ENCODE measurements around the gene GNAI1.

GRCh38 chr7:80172387-80172786 lies 37.8 kb downstream of the GNAI1 start:
- TF ChIP-seq JUN (CRISPR knock-in tag; IDR thresholded peaks at IDR 0.05) (no peak), HOXD1 (CRISPR knock-in tag; IDR thresholded peaks at IDR 0.05) (no peak), THRA (CRISPR knock-in tag; IDR thresholded peaks at IDR 0.05; ENCODE audit: borderline replicate concordance) (no peak), NFE2 (CRISPR knock-in tag; IDR thresholded peaks at IDR 0.05) (no peak), NCOR1 (IDR thresholded peaks at IDR 0.05; ENCODE audit: borderline replicate concordance, low read length) (no peak), ZSCAN30 (CRISPR knock-in tag; IDR thresholded peaks at IDR 0.05) (no peak), CHCHD3 (CRISPR knock-in tag; IDR thresholded peaks at IDR 0.05) (no peak), POLR2AphosphoS5 (IDR thresholded peaks at IDR 0.05; ENCODE audit: low read depth, low read length) (no peak), AHR (CRISPR knock-in tag; IDR thresholded peaks at IDR 0.05) (no peak), ZNF253 (CRISPR knock-in tag; IDR thresholded peaks at IDR 0.05; ENCODE audit: borderline replicate concordance) (no peak), ZBTB1 (CRISPR knock-in tag; IDR thresholded peaks at IDR 0.05; ENCODE audit: borderline replicate concordance) (no peak), ZNF557 (CRISPR knock-in tag; IDR thresholded peaks at IDR 0.05) (no peak), FOXO4 (CRISPR knock-in tag; conservative IDR thresholded peaks at IDR 0.05) (no peak)
